Stimulated activated CD8-positive, alpha-beta memory T cell treated with anti-CD3 and anti-CD28 coated beads, Interleukin-4, amount 100 ng/mL, for 48 hours (primary cell): ENCODE data around the gene B3GALT5.

Experiments used
- DNase-seq: peaks from one replicate; pipeline ENCODE4 v3.0.0-alpha.2; 2020

Gene B3GALT5

DNA sequence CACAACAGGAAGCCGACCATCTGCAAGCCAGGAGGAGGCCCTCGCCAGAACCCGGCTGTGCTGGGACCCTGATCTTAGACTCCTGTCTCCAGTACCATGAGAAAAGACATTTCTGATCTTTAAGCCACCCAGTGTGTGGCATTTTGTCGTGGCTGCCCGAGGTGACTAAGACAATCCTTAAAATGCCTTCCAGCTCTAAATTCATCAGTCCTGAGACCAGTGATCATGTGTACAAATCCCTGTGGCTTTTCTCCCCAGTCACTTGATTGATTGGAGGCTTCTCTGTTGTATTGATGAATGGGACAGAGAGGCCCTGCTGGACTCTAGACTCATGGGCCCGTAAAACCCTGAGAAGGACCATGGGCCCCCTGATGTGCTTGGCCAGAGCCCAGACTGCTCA is 36.1 kb downstream of the B3GALT5 start:
- DNase-seq, result no peak

DNA sequence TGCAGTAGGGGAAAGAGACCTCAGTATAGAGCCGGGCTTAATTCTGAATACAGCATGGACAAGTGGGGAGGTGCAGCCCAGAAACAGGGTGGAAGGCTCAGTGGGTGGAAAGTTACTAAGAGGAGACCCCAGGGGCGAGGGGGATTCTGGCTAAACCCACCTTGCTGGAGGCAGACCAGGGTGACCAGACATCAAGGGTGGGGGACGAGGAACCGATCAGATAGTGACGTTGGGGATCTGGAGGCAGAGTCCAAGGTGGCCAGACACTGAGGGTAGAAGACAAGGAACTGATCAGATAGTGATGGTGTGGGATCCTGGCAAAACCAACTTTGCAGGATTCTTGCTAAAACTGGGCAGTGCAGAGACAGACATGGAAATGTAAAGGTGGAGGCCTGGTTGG is 36.8 kb downstream of the B3GALT5 start:
- no peak for DNase-seq

DNA sequence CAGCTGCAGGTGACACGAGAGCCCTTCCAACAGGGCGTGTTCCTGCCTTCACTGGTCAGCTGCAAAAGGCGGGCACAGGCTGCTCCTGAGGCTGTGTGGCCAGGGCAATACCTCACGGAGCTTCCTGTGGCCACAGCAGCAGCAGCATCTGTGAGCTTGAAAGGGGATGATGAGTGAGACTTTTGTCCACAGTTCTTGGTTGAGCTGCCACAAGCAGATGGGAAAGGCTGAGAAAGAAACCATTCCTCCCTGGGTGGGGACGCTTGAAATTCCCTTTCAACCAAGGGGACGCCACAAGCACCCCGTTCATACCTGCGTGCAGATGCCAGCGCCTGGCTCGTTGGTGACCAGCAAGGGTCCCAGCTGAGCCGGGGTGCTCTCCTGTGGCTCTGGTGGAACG is 37.6 kb downstream of the B3GALT5 start:
- DNase-seq, result no peak

DNA sequence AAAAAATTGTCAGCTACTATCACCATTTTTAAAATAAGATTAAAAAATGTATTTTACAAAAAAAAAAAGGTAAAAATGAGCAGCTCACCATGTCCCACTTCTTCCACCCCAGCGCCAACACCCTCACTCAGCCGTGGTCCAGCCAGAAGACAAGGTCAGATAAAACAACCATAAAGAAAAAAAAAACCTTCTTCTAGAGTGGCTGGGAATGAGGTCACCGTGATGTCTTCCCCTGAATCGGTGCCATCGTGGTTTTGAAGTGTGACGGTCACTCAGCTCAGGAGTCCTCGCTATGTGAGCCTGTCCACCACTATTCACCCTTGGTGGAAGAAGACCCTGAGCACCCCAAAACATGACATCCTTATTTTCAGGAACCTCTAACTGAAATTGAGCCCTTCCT is 38.1 kb downstream of the B3GALT5 start:
- DNase-seq, result no peak

DNA sequence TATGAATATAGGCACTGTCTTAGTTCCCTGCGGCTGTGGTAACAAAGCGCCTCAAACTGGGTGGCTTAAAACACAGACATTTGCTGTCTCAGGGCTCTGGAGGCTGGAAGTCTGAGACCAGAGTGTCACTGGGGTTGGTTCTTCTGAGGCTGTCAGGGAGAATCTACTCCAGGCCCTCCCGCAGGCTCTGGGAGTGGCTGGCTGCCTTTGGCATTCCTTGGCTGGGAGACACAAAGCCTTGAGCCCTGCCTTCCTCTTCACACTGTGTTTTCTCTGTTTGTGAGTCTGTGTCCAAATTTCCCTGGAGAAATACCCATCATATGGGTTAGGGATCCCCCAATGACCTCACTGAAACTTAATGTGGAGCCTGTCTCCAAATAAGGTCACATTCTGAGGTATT is 38.5 kb downstream of the B3GALT5 start:
- DNase-seq, result no peak

DNA sequence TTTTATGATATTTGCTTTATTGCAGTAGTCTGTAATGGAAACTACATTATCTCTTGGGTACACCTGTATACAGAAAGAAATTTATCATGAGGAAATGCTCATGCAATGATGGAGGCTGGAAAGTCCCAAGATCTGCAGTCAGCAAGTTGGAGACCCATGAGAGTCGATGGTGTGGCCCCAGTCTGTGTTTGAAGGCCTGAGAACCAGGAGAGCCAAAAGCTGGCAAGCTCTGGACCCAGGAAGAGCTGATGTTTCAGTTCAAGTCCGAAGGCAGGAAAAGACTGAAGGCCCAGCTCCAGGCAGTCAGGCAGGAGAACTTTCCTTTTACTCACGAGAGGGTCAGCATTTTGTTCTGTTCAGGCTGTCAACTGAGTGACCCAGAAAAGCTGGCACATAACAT is 42.2 kb downstream of the B3GALT5 start:
- no peak for DNase-seq

DNA sequence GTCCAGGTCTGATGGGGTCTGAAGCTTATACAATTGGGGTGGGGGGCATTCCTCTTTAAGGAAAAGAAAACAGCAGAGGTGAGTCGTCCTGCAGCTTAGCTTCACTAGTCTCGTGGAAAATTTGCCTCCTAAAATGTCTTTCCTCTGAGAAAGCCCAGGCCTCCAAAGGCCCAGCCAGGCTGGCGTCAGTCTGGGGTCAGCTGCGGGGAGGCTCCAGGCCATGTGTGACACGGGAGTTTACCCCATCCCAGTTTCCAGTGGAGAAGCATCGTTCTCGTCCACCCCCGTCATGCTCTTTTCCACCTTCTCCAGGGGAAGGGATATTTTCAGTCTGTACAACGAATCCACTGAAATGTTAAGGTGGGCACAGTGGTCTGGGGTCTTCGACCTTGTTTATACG is 42.8 kb downstream of the B3GALT5 start:
- no peak for DNase-seq

DNA sequence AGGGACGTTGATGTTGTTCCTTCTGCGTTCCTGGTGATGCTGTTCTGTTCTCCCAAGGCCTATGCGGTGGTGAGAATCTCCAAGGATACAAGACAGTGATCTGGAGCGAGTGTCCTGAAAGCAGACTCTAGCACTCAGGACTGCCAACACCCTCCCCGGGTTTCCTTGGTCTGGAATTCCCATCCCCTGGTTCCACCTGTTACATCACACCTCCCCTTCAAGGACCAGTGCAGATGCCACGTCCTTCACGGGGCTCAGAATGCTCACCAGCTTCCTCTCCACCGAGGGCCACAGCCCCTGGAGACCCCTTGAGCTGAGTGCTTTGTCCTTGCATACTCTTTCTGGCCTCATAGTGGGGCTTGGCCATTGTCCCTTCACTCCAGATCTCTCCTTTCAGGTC is 43.5 kb downstream of the B3GALT5 start:
- DNase-seq, result no peak

DNA sequence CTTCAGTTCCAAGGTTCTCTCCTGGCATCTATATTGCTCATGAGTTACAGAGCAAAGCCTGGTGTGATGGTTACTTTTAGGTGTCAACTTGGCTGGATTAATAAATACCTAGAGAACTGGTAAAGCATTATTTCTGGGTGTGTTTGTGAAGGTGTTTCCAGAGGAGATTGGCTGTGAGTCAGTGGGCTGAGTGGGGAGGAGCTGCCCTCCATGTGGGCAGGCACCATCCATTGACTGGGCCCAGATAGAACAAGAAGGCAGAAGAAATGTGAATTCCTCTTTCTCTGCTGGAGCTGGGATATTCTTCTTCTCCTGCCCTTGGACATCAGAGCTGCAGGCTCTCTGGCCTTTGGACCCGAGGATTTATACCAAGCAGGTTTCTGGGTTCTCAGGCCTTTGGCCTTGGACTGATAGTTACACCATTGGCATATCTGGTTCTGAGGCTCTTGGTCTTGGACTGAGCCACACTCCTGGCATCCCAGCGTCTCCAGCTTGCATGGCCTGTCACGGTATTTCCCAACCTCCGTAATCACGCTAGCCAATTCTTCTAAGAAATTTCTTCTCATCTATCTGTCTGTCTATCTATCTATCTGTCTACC is 44.5 kb downstream of the B3GALT5 start:
- DNase-seq, result no peak

DNA sequence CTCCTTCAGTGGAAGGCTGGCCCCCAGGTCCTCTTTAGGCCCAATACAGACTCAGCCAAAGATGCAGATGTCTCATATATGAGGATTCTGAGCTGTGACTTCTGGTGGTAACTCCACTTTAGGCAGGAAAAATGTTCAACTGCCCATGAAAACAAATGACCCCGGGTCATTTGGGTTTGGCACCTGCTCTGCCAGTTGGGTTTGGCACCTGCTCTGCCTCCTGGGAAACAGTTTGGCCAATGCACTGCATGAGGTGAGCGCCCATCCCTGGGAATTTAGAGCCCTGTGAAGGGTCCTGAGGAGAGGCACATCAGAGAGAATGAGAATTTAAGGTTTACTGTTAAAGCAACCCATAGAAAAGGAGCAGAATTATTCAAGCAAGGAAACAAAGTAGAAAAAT is 45.3 kb downstream of the B3GALT5 start:
- no peak for DNase-seq

DNA sequence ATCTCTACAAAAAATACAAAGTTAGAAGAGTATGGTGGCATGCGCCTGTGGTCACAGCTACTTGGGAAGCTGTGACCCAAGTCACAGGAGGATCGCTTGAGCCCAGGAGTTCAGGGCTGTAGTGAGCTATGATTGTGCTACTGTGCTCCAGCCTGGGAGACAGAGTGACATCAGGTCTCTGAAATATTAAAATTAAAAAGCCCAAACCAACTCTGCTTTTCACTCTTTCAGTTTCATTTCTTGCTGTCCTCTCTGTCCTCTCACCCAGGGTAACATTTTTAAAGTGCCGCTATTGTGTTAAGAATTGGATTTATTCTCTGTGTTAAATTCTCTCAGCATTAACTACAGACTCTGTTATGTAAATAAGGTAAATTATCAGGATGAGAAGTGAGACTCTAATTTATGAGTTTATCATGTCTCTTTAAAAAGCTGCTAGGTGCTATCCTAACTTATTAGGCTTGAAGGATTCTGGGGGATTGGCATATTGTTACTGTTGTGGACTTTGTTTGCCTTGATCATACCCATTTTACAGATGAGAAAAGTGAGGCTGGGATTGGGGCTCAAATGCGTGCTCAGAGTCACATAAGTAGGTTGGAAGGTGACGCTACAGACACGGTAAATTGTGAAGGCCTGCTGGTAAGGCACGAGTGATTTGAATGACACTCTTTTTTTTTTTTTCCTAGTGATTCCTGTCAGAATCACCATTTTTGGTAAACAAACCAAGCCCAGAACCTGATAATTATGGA is 46.5 kb downstream of the B3GALT5 start:
- no peak for DNase-seq

DNA sequence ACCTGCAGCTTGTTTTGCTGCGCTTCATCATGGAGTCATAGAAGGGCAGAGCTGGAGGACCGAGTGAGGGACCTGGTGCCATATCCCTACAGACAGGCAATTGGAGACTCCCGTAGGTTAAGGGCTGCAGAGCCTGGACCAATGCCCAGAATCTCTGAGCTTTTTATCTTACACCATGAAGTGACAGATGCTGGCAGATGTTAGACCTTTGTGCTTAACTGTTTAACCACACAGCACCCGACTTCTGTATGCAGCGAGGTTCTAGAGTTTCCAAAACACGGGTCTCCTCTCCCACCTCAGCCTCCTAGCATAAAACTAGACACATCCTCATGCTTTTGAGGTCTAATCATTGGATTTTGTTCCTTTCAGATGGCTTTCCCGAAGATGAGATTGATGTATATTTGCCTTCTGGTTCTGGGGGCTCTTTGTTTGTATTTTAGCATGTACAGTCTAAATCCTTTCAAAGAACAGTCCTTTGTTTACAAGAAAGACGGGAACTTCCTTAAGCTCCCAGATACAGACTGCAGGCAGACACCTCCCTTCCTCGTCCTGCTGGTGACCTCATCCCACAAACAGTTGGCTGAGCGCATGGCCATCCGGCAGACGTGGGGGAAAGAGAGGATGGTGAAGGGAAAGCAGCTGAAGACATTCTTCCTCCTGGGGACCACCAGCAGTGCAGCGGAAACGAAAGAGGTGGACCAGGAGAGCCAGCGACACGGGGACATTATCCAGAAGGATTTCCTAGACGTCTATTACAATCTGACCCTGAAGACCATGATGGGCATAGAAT is 47.6 kb downstream of the B3GALT5 start:
- no peak for DNase-seq

DNA sequence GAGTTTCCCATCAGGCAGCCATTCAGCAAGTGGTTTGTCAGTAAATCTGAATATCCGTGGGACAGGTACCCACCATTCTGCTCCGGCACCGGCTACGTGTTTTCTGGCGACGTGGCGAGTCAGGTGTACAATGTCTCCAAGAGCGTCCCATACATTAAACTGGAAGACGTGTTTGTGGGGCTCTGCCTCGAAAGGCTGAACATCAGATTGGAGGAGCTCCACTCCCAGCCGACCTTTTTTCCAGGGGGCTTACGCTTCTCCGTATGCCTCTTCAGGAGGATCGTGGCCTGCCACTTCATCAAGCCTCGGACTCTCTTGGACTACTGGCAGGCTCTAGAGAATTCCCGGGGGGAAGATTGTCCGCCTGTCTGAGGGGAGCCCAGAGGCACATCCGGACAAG is 48.4 kb downstream of the B3GALT5 start:
- no peak for DNase-seq

DNA sequence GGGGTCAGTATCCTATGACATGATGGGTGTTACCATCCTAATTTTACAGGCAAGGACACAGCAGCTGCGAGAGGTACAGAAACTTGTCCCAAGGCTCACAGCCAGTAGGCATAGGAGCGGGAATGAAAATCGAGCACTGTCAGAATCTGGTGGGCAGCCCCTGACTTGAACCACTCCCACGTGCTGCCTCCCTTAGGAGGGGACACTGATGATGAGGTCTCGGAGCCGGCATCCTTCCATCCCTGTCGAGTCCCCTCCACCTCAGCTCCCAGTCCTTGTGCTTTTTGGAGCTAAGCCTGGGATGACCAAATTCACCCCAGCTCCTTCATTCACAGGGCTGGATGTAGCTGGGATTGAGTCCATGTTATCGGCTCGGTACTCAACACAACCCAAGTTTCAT is 49.0 kb downstream of the B3GALT5 start:
- no peak for DNase-seq

DNA sequence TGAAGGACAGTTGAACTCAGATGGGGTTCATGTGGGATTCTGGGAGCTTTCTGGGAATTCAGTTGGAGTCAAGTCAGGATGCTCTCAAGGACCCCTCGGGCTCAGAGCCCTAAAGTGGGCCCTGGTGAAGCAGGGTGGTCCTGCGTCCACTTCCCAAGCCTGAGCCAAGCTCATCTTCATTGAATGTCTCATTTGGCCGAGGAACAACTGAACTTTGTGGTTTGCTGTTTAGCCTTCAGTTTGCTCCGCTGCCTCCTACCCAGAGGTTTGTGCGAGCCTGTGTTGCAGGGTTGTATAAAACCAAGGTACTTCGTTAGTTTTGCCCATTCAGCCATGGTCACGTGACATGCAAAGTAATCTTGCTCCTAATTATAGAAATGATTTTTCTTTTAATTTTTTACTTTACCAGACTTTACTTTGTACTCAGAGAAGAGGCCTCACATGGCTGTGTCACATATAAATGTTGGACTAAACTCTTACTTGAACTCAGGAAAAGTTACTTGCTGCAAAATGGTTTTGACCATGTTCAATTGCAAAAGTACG is 49.7 kb downstream of the B3GALT5 start:
- DNase-seq, result no peak

DNA sequence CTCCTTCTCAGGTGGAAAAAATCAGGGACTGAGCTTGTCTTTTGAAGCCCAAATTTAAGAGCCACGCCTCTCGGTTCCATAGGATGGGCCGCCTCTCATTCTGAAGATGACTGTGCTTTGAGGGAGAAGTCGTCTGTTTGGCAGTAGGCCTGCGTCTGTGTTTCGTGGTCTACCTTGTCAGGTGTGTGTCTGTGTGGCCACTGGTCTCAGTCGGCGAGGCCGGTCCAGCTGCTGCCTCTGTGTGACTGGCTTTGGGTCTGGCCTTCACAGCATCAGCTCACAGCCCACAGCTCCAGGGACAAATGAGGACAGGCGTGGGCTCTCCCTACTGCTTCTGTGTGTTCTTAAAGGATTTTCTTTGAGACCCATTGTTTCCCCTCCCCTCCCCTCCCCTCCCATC is 50.3 kb downstream of the B3GALT5 start:
- no peak for DNase-seq

DNA sequence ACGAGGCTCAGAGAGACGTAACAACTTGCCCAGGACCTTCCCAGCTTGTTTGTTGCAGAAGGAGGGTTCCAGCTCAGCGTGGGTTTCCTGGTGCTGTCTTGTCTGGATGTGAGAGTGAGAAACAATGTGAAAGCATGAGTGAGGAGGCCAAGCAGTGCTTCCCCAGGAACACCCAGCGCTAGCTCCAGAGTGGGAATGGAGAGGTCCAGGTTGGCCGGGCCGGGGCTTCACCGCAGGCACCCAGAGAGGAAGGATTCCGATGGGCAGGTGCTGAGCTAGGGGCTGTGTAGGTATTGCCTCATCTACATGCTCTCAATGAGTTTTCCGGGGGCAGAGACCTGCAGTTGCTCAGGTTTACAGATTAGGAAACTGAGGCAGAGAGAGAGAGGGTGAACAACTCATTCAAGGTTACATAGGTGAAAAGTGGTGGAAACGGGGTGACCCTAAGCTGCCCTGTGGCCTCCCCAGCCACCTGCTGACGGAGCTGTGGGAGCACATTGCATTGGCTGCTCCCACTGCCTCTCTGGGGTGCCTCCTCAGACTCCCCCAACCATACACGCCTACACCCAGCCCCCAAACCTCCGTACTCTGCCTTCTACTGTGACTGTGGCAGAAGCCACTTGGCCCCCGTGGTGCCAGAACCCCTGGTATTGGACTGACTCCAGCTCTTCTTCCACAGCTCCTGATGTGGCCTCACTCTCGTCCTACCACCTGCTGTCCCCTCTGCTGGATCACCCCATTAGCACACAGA is 51.2 kb downstream of the B3GALT5 start:
- no peak for DNase-seq

DNA sequence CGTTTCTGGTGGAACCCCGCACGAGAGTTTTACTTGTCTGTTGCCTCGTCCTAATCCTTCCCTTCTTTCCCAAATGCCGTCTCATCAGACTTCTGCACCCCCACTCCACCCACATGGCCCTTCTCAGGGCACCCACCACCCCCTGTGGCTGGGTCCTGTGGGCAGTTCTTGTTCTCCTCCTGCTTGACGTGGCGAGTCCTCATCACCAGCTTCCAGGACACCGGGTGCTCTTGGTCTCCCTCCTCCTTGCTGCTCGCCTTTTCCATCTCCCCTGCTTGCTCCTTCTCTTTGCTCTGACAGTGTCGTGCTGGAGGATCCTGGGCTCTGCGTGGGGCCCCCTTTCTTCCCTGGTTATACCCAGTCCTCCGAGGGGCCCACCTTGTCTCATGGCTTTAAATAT is 51.8 kb downstream of the B3GALT5 start:
- DNase-seq, result no peak

DNA sequence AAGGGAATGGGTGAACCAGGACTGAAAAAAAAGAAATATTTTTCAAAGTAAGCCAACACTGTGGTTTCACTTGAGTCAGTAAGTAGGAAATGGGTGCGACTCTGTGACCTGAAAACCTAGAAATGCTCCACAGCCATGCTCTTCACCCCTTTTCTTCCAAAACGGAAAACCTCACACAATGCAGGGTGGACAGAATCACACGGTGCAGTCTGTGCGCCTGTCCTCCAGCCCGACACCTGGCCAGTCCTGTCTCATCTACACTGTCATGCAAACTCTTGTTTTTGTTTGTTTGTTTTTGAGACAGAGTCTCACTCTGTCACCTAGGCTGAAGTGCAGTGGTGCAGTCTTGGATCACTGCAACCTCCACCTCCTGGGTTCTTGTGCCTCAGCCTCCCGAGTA is 53.3 kb downstream of the B3GALT5 start:
- DNase-seq, result no peak

DNA sequence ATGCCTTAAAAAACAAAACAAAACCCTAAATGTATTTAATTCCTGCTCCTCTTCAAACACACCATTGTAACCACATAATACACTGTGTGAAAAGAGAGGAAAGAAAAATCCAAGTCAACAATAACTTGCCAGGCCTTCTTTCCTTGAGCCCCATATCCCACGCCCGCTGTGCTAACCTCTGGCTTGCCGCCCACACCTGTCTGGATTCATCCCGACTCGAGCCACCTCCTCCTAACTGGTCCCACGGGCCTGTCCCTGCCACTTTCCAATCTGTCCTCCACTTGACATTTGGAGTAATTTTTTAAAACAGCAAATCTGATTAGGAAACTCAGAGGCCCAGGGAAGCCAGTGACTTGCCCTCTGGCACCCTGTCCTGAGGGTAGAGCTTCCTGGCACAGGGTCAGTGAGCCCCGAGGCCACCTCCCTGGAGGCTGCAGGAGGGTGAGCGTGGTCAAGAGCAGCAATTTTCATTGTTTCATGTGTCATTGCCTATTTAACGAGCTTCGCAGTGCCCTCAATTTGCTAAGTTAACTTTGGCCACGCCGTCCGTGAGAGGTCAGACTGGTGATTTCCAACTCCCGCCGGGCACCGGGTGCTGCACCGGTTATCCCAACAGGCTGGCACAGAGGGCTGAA is 54.1 kb downstream of the B3GALT5 start:
- no peak for DNase-seq

DNA sequence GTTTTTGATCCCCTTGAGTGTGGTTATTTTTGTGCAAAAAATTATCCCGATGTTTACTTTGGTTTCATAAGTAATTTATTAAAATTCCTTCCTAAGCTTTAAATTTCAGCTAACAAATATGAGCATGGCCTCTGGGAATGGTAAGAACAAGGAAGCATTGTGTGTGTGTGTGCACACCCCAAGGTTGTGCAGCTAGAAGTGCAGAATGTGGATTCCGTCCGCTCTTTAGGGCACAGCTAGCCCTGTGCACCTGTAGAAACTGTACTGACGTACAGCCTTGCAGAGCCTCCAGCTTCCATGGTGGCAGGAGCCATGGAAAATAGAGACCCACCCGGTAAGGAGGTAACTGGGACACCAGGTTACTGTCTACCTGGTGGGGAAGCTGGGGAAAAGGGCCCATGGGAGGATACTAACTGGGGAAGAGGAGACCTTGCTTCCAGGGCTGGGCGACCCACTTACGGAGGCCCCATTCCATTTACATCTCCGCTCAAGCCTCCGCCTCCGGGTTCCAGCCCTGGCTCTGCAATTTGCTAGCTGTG is 54.7 kb downstream of the B3GALT5 start:
- DNase-seq, result no peak

DNA sequence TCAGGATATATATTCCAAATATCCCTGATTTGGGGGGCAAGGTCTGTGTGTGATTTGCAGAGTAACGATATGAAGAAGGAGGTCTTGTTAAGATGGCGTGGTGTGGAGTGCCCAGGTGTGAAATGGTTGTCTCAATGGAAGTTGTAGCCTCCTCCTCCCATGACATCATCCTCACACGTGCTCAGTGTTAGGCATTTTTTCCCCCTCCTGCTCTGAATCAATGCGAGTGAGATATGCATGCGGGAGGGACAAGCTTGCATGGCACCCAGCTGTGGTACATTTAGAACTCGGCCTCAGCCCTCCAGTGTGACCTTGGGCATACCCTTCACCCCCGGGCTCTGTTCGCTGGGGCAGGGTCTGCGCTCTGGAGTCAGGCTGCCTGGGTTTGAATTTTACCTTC is 55.6 kb downstream of the B3GALT5 start:
- DNase-seq, result no peak
